Kidney tubule cell (primary cell): Measurements from ENCODE around the gene ZNF280C.
"Not testable (repeated sequence)": the region's sequence is repeated elsewhere in the genome, so short reads cannot be mapped to it uniquely, and the experiment has no call there.

Experiments used
- DNase-seq: peaks from one replicate; pipeline ENCODE4 v3.0.0-alpha.2; 2018; ENCODE audit warnings: low spot score

ZNF280C gene

GRCh38 chrX:130261296-130261893 is 7.3 kb downstream of the ZNF280C start:
- DNase-seq, result no peak

- no peak for DNase-seq
Measured at GRCh38 chrX:130260316-130260715, 8.4 kb downstream of the ZNF280C start.

- DNase-seq, result no peak
Measured at GRCh38 chrX:130253916-130254315, 14.8 kb downstream of the ZNF280C start.

- DNase-seq, result no peak
Measured at GRCh38 chrX:130251671-130252070, 17.0 kb downstream of the ZNF280C start.

GRCh38 chrX:130247996-130248395 is 20.7 kb downstream of the ZNF280C start:
- DNase-seq, result no peak

GRCh38 chrX:130246084-130246483 is 22.6 kb downstream of the ZNF280C start:
- DNase-seq, result no peak

- peak; percentile 41 for DNase-seq
Measured at GRCh38 chrX:130245441-130245840, 23.3 kb downstream of the ZNF280C start.

- DNase-seq, result not testable (repeated sequence)
Measured at GRCh38 chrX:130231184-130231583, 37.5 kb downstream of the ZNF280C start.

GRCh38 chrX:130228871-130229270 is 39.8 kb downstream of the ZNF280C start:
- DNase-seq, result no peak

GRCh38 chrX:130224810-130225209 is 43.9 kb downstream of the ZNF280C start:
- DNase-seq, result no peak

- no peak for DNase-seq
Measured at GRCh38 chrX:130216320-130216719, 52.4 kb downstream of the ZNF280C start.

GRCh38 chrX:130213376-130213775 is 55.3 kb downstream of the ZNF280C start:
- no peak for DNase-seq

GRCh38 chrX:130212371-130212770 is 56.3 kb downstream of the ZNF280C start:
- no peak for DNase-seq

- DNase-seq, result no peak
Measured at GRCh38 chrX:130211415-130212186, 57.1 kb downstream of the ZNF280C start.

GRCh38 chrX:130204647-130205046 is 64.1 kb downstream of the ZNF280C start:
- no peak for DNase-seq

- DNase-seq, result no peak
Measured at GRCh38 chrX:130197464-130197863, 71.2 kb downstream of the ZNF280C start.

- no peak for DNase-seq
Measured at GRCh38 chrX:130196466-130196865, 72.2 kb downstream of the ZNF280C start.

- no peak for DNase-seq
Measured at GRCh38 chrX:130190801-130191200, 77.9 kb downstream of the ZNF280C start.

- no peak for DNase-seq
Measured at GRCh38 chrX:130186651-130187050, 82.0 kb downstream of the ZNF280C start.

- peak; percentile 38 for DNase-seq
Measured at GRCh38 chrX:130184857-130185256, 83.8 kb downstream of the ZNF280C start.

GRCh38 chrX:130184168-130184567 is 84.5 kb downstream of the ZNF280C start:
- no peak for DNase-seq

GRCh38 chrX:130179579-130180215 is 89.0 kb downstream of the ZNF280C start:
- no peak for DNase-seq

- DNase-seq, result no peak
Measured at GRCh38 chrX:130179170-130179569, 89.5 kb downstream of the ZNF280C start.
